NCI-H345 treated with DMSO at 0.1 percent for 48 hours (cell line): ENCODE data around the gene BAIAP2L1.
A peak's percentile ranks its signal among the peaks of the same experiment; 100 is the strongest.

Experiments used
- DNase-seq: peaks from one replicate; lab custom pipeline; 2025; ENCODE audit not compliant: unreplicated experiment; lab: John Stamatoyannopoulos, UW

Gene BAIAP2L1

DNA sequence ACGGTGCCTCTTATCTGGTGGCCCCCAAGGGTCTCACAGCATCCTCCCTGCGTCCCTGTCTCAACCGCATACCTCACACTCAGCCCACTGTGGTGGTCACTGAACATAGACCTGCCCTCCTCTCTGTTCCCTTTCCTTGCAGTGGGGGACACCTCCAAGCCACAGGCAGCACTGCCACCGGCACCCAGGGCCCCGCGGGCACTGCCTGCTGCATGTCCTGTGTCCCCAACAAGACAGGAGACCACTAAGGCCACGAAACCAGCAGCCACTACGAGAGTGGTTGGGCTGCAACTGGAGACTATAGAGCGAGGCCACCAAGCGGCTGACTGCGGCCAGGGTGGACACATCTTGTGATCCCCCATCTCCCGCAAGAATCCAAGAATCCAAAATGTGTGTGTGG is 104.1 kb downstream of the BAIAP2L1 start:
- no peak for DNase-seq

DNA sequence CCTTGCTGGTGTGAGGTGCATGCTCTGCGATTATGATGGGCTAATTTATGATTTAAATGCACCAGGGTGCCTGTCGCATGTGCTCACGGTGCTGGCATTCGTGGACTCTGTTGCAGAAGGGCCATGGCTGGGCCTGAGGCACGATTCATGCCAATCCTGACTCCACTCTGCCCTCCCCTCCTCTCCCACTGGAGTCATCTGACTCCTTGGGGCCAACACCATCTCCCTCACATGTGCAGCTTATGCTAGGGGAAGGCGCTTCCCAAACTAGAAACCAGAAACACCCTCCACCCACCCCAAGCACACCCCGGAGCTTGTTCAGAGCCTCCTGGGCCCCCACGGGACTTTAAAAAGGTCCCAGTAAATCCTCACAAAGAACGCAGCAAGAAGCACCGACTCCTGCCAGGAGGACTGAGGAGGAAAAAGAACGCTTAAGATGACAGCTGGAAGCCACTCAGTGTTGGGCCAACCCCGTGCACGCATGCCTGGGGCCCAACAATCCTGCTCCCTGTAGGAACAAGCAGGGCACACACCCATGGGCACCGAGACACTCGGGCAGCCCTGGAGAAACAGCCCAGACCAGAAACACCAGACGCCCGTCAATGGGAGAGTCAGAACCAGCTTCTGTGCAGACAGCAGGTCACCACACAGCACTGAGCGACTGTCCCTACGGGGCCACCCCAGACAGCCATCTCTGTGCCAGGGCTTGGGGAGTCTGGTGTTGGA is 105.3 kb downstream of the BAIAP2L1 start:
- DNase-seq: no peak

DNA sequence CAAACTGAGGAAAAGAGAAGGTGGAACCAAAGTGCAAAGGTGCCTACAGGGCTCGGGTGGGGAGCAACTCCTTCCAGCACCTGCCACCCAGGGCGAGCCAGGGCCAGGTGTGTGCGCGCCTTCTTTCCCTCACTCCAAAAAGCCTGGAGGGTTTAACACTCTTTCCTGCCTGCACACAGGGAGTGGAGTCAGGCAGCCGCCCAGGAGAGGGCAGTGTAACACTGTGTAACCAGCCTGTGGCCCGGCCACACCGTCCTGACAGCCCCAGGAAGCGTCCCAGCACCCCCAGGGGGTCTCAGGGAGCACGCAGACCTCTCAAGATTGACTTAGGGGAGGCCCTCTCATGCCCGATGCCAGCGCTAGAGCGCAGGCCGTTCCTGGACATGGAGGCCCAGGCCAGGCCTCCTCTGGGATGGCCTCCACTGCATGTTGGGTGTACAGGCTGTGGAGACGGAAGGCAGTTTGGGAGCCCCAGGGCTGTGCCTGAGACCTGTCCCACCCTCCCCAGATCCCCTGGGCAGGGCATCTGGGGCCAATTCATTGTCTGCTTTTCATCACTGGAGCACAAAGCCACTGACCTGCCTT is 106.0 kb downstream of the BAIAP2L1 start:
- peak; percentile 78 for DNase-seq

- DNase-seq: no peak
These were observed 106.6 kb downstream of the BAIAP2L1 start for GRCh38 chr7:98294326-98294725.

- DNase-seq: no peak
These were observed 107.1 kb downstream of the BAIAP2L1 start for GRCh38 chr7:98293746-98294145.

GRCh38 chr7:98293265-98293664 is 107.6 kb downstream of the BAIAP2L1 start:
- no peak for DNase-seq

GRCh38 chr7:98291717-98292116 is 109.2 kb downstream of the BAIAP2L1 start:
- DNase-seq: no peak

DNA sequence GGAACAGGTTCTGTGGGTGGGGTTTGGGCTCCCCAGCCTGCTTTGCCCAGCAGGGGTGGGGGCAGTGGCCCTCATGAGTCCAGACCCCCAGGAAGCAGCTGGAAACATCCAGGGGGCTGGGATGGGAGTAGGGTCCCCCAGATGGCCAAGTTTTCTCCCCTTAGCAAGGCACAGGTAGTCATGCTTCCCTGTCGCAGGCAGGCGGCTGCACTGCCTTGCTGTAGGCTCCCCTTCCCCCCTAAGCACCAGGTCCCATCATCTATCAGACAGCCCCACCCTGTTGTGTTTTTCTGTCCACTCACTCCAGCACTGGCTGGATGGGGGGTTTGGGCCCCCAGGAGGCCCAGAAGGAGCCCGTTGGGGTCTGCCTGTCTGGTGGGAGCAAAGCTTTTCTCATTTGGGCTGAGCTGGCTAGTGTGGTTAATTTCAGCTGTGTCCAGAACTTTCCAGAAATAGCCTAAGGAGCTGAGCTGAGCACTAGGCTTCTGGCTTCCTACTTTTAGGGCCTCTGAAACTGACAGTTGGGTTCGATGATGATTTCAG is 111.5 kb downstream of the BAIAP2L1 start:
- DNase-seq: no peak

DNA sequence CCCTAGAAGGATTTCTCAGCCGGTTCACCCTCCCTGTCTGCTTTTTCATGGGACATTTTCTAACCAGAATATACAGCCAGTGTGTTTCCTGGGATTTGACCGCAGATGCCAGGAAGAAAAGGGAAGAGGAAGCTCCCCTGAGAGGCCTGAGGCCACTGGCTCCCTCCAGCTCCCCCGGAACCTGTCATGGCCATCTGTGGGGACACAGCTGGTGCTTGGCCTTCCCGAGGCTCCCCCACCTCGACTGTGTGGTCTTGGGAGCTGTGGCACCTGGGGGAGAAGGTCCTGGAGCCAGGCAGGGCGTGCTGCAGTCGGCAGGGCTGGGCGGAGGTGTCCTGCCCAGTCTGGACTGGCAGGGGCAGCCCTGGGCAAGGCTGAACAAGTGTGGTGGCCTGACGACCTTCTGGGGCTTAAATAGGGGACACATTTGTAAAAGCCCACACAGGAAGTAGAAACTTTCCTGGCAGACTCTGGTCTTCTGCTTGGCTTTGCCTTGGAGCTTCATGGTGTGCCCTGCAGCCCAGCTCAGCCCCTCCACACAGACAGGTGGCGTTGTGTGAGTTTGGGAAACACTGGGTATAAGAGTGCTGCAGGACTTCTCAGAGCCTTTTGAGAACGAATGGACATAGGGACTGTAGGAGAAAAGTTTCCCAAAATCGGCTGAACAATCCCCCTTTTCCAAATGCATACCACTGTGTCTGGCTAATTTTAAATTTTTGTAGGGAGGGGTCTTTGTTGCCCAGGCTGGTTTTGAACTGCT is 112.6 kb downstream of the BAIAP2L1 start:
- DNase-seq: no peak

DNA sequence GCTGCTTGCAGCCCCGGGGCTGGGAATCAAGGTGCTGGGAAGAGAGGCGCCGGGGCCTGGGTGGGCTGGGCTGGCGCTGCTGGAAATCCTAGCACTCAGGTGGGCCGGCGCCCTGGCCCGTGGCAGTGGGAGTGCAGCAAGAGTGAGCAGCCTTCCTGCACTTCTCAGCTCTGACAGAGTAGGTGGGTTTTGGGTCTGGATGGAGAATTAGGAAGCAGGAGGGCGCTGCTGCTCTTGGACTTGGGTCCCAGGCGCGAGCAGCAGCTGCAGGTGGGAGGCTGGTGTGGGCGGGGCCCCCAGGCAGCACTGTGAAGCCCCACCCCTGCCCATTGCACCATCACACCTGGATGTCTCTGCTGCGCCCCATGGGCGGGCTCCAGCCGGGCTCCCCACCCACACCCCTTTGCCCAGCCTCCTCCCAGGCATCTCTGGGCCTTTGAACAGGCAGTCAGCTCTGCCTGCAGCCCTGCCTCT is 113.4 kb downstream of the BAIAP2L1 start:
- peak; percentile 28 for DNase-seq

DNA sequence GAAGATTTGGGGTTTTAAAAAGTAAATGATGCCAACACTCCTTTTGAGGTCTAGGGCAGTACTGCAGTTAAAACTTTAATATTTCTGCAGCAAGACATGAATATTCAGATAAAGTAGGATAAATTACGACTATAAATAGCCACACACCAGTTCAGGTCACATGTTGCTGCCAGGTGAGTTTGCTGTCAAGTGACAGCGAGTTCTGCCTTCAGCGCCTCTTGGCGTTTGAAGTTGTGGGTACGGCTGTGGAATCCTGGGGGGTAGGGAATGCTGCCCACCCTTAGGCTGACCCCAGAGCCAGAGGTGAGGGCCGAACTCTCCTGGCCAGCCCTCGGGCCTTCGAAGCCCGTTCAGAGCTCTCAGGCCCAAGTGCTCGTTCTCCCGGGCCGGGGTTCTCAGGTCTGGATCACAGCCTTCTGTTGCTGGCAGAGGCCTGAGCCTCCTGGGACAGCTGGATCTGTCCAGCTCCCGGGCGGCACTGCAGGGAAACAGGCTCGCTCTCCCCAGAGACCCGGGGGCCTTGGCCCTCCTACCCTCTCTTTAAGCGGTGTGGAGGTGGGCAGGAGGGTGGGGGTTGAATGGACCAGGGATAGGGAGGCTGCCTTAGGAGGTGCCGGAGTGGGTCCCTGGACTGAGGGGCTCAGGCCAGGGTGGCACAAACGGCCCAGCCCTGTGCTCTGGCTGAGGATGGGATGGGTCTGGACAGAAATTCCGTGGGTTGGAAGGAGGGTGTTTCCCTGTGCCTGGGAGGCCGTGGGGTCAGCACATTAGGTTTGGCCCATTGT is 114.0 kb downstream of the BAIAP2L1 start:
- DNase-seq: no peak

DNA sequence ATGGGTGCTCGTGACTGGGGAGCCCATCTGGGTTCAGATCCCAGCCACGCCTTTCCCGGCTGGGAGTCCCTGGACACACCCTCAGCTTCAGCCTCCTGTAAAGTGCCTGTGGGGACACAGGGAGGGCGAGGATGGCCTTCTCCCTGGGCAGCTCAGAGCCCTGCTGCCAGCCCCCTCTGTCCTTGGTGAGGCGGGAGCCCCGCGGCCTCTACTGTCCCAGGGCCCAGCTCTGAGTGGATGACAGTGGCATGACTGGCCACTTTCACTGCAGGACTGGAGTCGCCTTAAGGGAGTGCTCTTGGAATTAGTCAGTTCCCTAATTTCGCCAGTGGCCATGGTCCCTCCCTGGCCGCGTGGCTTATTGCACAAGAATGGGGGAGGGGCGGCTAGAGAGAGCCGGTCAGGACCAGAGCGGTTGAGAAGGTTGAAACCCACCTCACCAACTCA is 114.8 kb downstream of the BAIAP2L1 start:
- no peak for DNase-seq

DNA sequence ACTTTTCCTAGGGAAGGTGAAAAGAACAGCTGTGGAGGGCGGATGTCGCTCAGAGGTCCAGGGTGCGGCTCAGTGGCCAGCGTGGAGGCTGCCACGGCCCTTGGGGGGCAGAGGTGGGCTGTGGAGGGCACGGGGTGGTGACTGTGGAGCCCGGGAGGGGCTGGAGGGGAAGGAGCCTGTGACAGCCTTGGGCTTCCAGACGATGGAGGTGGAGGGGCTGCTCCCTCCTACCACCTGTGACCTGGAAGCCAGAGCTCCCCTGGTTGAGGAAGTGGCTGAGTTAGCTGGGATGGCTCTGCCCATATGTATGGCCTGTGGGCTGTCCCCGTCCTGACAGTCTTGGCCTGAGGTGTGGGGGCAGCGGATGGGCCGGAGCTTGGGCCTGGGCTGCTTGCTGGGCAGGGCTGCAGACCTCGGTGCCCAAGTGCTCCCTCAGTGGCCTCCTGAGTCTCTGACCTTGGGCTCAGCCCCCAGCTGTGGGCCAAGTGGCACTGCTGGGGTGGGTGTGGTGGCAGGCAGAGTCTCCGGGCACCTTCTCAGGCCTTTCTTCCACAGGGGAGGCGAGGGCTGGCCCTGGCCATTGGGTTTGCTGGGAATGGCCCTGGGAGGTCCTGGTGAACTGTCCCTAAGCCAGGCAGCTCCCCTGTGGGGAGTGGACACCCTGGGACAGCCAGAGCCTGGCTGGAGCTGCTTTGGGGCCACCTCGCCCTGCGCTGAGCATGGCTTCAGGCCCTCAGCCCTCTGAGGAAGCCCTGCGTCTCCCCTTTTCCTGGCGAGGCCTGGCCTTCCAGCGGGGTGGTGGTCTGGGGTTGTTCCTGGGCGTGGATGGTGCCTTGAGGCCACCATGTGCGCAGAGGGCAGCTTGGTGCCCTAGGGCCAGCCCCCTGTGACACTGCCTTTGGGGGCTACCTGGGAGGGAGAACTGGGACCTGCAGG is 115.5 kb downstream of the BAIAP2L1 start:
- no peak for DNase-seq

- no peak for DNase-seq
These were observed 116.4 kb downstream of the BAIAP2L1 start for GRCh38 chr7:98284335-98285036.

GRCh38 chr7:98283887-98284222 is 117.0 kb downstream of the BAIAP2L1 start:
- no peak for DNase-seq

DNA sequence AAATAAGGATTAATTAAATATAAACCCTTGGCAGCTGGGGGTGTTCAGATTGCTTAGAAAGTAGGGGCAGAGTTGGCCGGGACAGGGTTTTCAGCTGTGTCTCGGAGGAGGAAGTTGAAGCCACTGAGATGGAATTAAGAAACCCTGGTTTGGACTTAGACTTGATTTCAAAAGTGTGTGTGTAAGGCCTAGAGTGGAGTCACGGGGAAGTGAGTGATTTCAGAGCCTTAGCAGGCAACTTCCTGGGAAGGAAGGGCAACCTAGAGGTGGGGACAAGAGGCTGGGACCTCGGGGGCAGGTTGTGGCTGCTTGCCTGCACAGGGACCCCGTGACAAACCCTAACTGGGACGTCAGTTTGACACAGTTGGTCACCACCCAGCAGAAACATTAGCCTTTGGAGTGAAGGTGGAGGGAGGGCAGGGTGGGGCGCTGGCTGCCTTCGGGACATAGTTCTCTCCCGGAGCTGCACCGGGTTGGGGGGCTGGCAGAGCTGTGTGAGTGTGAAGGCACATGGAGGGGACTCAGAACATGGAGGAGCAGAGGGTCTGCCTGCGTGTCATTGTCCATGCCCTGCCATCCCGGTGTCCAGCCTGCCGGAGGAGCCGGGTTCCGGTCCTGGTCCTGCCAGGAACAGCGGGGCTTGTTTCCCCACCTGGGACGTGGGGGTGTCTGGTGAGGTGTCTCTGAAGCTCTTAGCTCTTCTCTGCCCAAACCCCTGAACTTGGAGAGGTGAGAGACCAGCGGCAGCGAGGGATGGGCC is 117.6 kb downstream of the BAIAP2L1 start:
- DNase-seq: no peak

GRCh38 chr7:98282703-98283102 is 118.2 kb downstream of the BAIAP2L1 start:
- DNase-seq: no peak

DNA sequence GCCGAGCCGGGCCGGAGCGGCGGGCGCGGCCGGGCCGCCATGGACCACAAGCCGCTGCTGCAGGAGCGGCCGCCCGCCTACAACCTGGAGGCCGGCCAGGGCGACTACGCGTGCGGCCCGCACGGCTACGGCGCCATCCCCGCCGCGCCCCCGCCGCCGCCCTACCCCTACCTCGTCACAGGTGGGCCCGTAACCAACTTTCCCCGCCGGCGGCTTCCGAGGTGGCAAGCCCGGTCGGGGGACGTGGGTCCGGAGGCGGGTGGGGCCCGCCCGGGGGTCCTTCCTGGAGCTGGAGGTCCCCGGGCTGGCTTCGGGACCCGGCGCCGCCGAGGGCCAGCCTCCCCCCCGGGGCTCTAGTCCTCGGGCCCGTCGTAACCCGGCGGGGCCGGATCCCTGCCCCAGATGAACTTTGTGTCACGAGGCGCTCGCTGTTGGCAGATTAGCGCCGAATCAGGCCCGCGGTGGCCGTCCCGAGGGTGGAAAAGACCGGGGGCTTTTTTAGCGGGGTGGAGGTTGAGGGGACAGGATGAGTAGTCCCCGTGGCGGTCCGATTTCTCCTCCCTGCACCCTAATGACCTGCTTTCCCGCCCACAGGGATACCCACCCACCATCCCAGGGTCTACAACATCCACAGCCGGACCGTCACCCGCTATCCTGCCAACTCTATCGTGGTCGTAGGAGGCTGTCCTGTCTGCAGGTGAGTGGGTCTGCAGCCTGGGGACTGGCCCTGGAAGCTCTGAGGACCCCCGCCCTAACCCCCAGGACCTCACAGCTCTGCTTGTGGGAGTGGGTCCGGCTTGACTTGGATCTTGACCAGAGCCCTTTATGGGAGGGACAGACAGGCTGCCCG is 118.9 kb downstream of the BAIAP2L1 start:
- no peak for DNase-seq
